COLO668 (cell line): Measurements from ENCODE around the gene PISD.
"Not testable (repeated sequence)": the region's sequence is repeated elsewhere in the genome, so short reads cannot be mapped to it uniquely, and the experiment has no call there.

ENCODE experiments used
- DNase-seq: peaks from one replicate; lab custom pipeline; 2025; ENCODE audit not compliant: unreplicated experiment; lab: John Stamatoyannopoulos, UW

Gene PISD

DNA sequence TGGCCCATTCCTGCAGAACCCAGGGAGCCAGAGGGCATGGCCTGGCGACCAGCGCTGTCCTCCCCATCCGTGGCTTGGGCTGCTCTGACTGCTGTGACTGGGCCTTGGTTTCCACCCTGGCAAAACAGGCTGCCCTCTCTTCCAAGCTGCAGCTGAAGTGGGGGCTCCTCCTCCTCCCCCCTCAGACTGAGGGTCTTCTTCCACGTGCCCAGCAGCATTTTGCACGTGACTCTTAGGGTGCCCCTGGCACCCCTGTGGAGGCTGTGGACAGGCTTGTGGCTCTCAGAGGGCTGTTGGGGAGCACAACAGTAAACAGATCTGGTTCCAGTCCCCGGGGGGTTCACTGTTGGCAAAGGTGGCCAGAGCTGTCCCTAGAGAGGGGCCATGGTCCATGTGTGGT lies 51.4 kb downstream of the PISD start:
- DNase-seq: no peak

DNA sequence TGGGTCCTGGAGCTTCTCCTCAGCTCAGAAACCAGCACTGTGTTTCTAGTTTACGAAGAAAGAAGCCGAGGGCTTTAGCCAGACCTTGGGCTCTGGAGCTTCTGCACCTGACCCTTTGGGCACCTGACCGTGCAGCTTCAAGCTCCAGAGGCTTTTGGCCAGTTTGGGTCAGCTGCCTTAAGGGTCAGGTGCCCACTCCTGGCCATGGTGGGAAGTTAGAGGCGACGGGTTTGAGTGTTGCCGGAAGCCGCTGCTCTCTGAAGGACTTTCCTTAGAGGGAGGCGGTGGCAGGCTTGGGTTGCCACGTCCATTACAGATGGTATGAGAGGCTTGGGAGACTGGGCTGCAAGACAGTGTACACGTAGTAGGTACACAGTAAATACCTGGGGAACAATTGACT lies 52.3 kb downstream of the PISD start:
- DNase-seq: no peak

DNA sequence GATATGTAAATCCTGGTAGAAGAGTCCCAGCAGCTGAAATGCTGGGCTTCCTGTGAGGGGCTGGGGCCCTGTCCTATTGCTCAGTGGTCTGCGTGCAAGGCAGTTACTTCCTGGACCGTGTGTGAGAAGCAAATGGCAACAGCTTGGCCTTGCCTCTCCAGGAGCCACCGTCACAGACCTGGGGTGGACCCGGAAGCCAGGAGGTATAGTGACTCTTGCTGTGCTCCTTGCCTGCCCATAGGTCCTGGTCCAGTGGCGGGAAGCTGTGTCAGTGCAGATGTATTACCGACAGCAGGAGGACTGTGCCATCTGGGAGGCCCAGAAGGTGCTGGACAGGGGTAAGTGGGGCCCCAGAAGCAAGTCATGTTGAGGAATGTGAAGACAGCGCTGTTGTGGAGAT lies 54.3 kb downstream of the PISD start:
- DNase-seq: no peak

DNA sequence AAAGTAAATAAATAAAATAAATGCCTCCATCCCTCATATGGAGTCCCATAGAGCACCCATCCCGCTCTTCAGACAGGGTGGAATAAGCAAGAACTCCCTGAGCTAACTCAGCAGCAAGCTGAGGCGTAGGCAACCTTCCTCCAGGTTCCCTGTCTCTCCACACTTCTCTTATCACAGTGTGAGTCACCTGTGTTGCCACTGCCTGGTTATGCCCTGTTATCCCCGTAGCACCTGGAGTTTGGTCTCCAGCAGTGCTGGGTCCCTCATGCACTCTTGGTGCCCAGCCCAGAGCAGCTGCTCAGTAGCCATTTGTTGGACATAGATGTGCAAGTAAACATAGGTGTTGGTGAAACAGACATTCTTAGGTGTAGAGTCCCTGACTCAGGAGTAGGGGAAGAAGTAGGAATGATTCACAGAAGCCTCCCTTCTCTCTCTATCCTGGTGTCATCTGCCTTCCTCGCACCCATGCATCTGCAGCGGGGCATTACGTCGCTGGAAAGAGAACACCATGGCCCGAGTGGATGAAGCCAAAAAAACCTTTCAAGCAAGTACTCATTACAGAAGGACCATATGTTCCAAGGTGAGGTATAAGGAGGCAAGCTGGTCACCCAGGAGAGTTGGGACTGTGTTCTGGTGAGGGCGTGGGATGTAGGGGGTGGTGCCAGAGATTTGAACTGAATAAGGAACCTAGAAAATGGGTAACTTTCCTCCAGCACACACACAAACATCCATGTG lies 56.0 kb downstream of the PISD start:
- peak; percentile 40 for DNase-seq

- DNase-seq: no peak
Observed at GRCh38 chr22:31604746-31605705, 57.0 kb downstream of the PISD start.

DNA sequence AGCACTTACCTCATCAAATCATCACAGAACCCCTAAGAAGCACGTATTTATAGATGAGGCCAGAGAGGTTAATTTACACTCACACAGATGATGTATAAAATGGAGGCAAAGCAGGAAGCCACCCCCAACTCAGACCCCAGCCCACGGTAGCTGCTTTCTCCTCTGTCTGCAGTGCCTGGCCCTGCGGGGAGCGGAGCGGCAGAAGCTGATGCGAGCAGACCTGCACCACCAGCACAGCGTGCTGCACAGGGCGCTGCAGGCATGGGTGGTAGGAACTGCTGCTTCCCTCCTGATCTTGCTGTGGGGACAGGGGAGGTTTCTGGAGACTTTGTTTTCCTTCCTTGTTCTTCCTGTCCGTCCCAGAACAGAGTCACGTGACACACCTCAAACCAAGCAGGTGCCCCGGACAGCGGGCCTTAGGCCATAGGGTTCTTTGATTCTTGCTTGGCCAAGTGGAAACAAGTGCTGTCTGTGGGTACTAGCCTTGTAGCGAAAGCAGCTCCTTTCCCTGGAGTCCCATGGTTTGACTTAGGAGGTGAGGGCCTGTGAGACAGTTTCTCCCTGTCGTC lies 57.8 kb downstream of the PISD start:
- peak; percentile 31 for DNase-seq

GRCh38 chr22:31603574-31603973 lies 58.4 kb downstream of the PISD start:
- no peak for DNase-seq

- DNase-seq: no peak
Observed at GRCh38 chr22:31603081-31603525, 58.9 kb downstream of the PISD start.

DNA sequence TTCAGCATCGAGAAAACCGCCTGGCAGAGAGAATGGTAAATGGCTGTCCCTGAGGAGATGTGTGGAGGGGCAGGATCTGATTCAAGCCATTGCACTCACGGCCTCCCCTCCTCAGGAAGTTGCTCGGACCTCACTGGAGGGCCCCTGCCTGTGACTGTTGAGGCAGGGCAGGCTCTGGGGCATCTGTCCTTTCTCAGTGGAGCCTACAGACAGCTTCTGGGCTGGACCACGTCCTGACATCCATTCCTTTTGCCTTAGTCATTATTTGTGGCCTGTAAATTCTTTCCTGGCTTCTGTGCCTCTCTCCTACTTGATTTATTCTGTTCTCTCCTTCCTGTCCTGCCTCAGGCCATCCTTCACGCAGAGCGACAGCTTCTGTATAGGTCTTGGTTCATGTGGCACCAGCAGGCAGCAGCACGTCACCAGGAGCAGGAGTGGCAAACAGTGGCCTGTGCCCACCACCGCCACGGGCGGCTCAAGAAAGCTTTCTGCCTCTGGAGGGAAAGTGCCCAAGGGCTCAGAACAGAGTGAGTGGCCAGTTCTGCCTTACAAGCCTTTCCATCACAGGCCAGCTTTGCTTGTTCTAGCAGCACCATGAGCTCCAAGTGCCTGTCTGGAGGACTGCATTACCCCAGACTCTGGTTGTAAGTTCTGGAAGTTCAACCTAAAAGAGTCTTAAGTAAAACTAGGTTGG lies 59.6 kb downstream of the PISD start:
- no peak for DNase-seq

DNA sequence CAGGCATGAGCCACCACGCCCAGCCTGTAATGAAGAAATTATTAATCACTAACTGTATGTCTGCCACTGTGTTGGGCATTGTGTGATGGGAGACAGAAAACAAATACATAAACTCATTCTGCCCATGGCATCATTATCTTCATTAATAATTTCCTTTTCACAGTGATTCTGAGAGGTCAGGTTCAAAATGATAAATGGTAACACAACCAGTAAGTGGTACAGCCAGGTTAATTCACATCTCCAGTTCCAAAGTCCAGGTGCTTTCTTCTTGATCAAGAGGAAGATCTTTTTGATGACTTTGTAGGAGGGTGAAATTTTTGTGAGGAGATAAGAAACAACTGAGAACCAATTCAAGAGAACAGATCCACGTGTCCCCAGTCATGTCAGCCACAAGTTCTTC lies 66.7 kb downstream of the PISD start:
- no peak for DNase-seq

- not testable (repeated sequence) for DNase-seq
Observed at GRCh38 chr22:31590161-31590560, 71.9 kb downstream of the PISD start.

- no peak for DNase-seq
Observed at GRCh38 chr22:31588970-31589675, 72.9 kb downstream of the PISD start.

DNA sequence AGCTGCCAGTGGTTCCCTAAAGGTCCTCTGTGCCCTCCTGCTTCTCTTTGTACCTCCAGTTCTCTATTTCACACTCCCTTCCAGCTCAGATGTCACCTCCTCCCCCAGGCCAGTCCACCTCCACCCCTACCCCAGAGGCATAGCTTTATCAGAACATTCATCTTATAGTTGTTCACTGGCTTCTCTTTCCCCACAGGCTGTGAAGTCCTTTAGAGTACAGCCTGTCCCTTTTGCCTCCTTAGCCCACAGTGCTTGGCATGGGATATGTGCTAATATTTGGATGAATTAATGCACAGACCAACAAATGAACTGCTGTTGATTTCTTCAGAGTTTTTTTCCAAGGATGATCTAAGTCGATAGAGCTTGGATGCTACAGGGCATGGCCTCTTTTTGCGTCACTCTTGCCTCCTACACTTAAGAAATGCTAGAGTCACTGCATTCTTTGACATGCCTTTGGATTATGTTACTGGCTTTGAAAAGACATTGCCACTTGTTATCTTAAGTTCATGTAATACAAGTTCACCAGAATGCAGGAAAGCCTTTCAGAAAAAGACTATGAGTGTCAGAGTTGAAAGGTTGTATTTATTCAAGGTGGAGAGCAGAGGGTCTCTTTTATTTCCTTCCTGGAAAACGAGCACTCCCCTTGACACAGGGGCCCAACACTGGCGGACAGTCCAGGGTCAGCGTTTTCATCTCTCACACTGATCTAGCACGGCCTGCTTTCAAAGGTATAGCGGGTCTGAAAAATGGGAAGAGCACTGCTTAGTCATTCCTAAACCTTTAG lies 75.7 kb downstream of the PISD start:
- DNase-seq: no peak

- no peak for DNase-seq
Observed at GRCh38 chr22:31585161-31585859, 76.7 kb downstream of the PISD start.

- DNase-seq: no peak
Observed at GRCh38 chr22:31584804-31585160, 77.2 kb downstream of the PISD start.

- no peak for DNase-seq
Observed at GRCh38 chr22:31583861-31584485, 78.0 kb downstream of the PISD start.

DNA sequence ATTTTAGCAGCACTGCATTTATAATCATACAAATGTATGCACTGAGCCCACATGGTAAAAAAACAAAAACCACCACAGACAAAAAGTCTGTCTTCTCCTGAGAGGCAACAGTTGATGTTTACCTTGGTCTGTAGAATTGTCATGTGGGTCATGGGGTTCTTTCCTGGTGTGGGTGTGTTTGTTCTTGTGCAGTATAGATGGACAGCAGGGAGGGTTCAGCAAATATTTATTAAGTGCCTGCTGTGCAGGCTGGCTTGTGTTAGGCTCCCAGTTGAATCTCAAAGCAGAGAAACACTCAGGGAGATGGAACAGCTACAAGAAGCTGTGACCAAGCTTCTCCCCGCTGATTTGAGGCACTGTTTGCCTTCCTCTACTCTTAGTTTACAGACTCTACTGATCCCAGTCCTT lies 82.2 kb downstream of the PISD start:
- DNase-seq: peak; percentile 68

DNA sequence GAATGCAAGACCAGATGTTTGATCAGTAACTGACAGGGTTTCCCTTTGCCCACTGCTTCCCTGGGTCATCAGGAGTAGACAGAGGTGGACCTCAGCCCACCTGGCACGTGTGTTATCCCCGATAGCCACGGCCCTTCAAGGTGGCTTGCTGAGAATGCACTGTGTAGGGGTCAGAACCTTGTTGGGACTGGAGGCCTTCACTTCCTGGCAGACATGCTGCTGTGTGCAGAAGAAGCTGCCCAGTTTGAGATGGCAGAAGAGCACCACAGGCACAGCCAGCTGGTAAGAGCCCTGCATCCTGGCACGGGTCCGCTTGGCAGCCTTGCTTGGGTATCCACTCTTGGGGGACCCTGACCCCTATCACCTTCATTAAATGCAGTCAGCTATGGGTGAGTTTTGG lies 83.8 kb downstream of the PISD start:
- no peak for DNase-seq

GRCh38 chr22:31577711-31578110 lies 84.3 kb downstream of the PISD start:
- DNase-seq: no peak
